ENCODE data around the gene OR8D2.
"Not testable (repeated sequence)": the region's sequence is repeated elsewhere in the genome, so short reads cannot be mapped to it uniquely, and the experiment has no call there.

Gene OR8D2

GRCh38 chr11:124278261-124278660, 41.7 kb downstream of the OR8D2 start:
- no peak for DNase-seq

GRCh38 chr11:124277804-124278203, 42.2 kb downstream of the OR8D2 start:
- DNase-seq: no peak

GRCh38 chr11:124277207-124277606, 42.8 kb downstream of the OR8D2 start:
- no peak for DNase-seq

- DNase-seq: no peak
These were observed 43.9 kb downstream of the OR8D2 start for GRCh38 chr11:124276081-124276480.

- DNase-seq: no peak
These were observed 46.0 kb downstream of the OR8D2 start for GRCh38 chr11:124274000-124274399.

- DNase-seq: not testable (repeated sequence)
These were observed 49.1 kb downstream of the OR8D2 start for GRCh38 chr11:124270886-124271285.

Measured in CD4-positive, alpha-beta T cell treated with Interleukin-4 for 1 hour (primary cell).